AG09309 (cell line): ENCODE data around the gene NOP16.
"Not testable (repeated sequence)": the region's sequence is repeated elsewhere in the genome, so short reads cannot be mapped to it uniquely, and the experiment has no call there.

Experiments
- DNase-seq: peaks from one replicate; pipeline ENCODE4 v3.0.0-alpha.2; 2010; ENCODE audit warnings: low read depth
- H3K4me3 ChIP-seq: 2 replicates; pipeline ENCODE4 v1.5.1; 2011; ENCODE audit warnings: mild to moderate bottlenecking, low read depth, low read length, moderate library complexity; ENCODE audit not compliant: control insufficient read depth
- CTCF ChIP-seq: IDR thresholded peaks from 2 replicates; pipeline ENCODE4 v1.5.1; 2011; ENCODE audit warnings: mild to moderate bottlenecking, low read depth, low read length, inconsistent platforms; ENCODE audit not compliant: insufficient read depth, control insufficient read depth; ENCODE audit errors: missing control alignments

Gene NOP16

GRCh38 chr5:176410486-176411180, 22.2 kb upstream of the NOP16 start:
- no peak for DNase-seq
- no peak for TF ChIP-seq CTCF

GRCh38 chr5:176409765-176410164, 21.4 kb upstream of the NOP16 start:
- no peak for TF ChIP-seq CTCF
- H3K4me3 ChIP-seq = no peak overlapping the region
- no peak for DNase-seq

More at GRCh38 chr5:176410486-176411180, 22.2 kb upstream of the NOP16 start:
- H3K4me3 ChIP-seq = no peak overlapping the region

GRCh38 chr5:176408590-176408989, 20.2 kb upstream of the NOP16 start:
- no peak for DNase-seq
- no peak for TF ChIP-seq CTCF
- H3K4me3 ChIP-seq = no peak overlapping the region

GRCh38 chr5:176408252-176408573, 19.8 kb upstream of the NOP16 start:
- not testable (repeated sequence) for H3K4me3 ChIP-seq, DNase-seq

GRCh38 chr5:176407456-176408251, 19.3 kb upstream of the NOP16 start:
- no peak overlapping the region for H3K4me3 ChIP-seq
- TF ChIP-seq CTCF = no peak
- no peak for DNase-seq

- no peak for TF ChIP-seq CTCF
- no peak for DNase-seq
- no peak overlapping the region for H3K4me3 ChIP-seq
Observed at GRCh38 chr5:176406436-176407052, 18.1 kb upstream of the NOP16 start.

GRCh38 chr5:176405656-176406435, 17.4 kb upstream of the NOP16 start:
- no peak for TF ChIP-seq CTCF
- DNase-seq = no peak
- H3K4me3 ChIP-seq = no peak overlapping the region
